Esophagus mucosa (tissue), 1 donor: Measurements from ENCODE around the gene MAGEC2. TPM values are rescaled to one million over a fixed set of nuclear protein-coding genes. Genes with fewer than 3 reads are reported as not detected.

Source experiments
- ATAC-seq: fragments of 200-7000 bp; cut with Tn5 transposase; one replicate; pipeline ENCODE4 v1.9.1; 2020
- total RNA-seq: library from RNA; stranded (reverse); gene quantifications from one replicate; pipeline ENCODE4 v1.2.4, GENCODE V29; 2023
- donor health status: DM: yes; HTN: yes; CAD: no.

Gene MAGEC2, protein sequence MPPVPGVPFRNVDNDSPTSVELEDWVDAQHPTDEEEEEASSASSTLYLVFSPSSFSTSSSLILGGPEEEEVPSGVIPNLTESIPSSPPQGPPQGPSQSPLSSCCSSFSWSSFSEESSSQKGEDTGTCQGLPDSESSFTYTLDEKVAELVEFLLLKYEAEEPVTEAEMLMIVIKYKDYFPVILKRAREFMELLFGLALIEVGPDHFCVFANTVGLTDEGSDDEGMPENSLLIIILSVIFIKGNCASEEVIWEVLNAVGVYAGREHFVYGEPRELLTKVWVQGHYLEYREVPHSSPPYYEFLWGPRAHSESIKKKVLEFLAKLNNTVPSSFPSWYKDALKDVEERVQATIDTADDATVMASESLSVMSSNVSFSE
- not detected for total RNA-seq

DNA sequence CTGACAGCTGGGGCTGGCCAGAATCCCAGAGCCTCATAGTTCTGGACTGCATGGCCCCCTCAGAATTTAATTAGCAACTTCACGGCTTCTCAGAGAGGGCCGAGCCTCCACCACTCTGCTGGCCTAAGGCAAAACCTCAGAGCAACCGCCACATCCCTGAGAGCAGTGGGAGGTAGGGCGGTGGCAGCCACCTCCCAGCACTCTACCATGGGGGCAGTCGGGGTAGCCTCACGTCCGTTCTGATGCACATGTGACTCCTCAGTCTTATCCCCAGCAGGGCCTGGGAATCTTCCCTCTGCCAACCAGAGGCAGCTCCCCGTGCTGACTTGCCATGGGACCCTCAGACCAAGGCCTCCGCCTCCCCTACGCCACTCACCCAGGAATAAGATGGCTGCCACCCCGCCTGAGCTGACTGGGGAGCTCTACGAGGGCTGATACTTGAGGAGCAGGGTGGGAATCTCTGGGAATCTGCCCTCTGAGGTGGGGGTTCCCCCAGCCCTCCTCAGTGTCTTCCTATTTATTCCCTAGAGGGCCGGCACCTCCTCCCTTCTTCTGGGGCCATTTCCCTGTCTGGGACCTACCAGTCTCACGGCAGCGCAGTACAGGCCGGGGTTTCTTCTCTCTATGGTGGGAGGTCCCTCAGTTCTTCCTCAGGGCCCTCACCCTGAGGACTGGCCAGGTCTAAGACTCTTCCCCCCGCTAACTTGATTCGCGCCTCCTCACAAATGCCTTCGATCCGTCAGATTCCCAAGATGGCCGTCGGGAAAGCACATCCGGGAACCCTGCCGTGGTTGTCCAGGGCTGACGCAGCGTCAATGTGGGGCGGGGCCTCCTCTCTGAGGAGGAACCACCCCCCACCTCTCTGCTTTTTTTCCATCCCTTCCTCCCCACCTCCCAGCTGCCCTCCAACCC is at the start of gene MAGEC2:
Gene MAGEC2 (minus strand): TSS at position 769 of the 912 bp plus-strand sequence. CDS start 1,303 bp downstream, outside the sequence.
- ATAC-seq: no peak

DNA sequence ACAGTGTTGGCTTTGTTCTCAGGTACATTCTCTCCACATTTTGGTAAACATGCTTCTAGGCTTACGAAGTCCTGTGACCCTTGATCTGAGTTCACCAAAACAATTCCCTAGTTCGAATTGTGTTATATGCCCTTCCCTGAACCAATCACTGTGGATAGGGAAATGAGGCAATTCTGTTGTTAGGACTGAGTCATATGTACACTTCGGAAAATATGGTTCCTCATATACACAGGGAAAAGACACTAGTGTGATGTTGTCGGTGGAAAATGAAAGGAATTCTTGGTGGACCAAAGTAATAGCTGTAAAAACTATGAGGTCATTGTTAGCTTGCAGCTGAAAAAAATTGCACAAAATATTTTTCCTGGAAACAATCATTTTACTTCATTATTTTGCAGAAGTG is 46.6 kb upstream of the MAGEC2 start:
- ATAC-seq: peak; percentile 49

DNA sequence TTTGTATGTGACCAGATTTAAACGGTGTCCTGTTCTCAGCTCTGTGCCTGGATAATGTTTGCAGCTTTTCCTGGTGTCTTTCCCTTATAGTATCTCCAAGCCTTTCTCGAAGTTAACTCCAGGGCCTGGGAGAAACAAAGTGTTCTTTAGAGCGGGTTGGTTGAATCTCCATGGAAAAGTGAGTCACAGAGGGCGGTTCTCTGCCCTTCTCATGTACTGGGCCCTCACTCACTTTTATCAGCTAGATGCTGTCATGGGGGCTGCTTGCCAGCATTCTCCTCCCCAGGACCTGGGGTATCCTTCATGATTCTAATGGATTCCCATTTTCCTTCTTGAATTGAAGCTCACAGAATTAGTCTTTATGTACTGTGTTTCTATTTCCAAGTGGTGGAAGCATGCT is 46.1 kb upstream of the MAGEC2 start:
- no peak for ATAC-seq

DNA sequence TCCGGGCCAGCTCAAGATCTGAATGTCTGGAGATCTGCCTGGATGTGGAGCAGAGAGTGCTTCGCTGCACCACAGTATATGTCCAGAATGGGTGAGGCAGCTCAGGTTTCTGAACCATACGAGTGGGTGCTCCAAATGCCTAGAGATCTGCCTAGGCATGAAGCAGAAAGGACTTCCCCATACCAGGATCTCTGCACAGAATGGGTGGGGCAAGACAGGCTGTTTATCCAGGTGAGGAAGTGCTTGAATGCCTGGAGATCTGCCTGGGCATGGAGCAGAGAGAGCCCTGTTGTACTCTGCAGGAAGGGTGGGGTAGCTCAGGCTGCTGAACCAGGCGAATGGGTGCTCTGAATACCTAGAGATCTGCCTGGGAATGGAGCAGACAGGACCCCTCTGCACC is 45.4 kb upstream of the MAGEC2 start:
- ATAC-seq: peak; percentile 94

DNA sequence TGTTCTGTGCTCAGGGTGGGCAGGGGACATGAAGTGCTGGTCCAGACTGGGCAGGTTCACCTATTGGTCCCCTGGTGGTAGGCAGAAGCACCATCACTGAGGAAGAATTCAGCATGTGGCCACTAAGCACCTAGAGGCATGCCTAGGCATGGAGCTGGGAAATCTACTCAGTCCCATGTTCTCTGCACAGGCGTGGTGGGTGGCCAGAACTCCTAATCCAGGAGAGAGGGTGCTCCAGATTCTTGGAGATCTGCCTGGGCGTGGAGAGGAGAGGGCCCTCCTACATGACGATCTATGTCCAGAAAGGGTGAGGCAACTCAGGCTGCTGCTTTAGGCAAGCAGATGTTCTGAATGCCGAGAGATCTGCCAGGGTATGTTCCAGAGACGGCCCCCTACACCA is 44.6 kb upstream of the MAGEC2 start:
- peak; percentile 64 for ATAC-seq

DNA sequence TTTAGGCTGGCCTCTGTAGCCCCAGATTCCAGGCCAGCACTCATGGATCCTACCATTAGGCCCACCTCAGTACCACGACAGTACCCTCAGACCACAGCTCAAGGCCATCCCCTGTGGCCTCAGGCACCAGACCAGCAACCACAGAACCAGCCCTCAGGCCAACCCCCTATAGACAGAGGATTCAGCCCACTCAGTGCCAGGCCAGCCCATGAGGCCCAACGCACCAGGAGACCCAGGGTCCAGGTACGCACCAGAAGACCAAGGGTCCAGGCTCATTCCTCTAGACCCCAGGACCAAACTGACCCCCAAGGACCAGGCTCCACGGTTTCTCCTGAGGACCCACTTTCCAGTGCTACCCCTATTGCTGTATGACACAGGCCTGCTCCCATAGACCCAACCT is 39.5 kb upstream of the MAGEC2 start:
- no peak for ATAC-seq

DNA sequence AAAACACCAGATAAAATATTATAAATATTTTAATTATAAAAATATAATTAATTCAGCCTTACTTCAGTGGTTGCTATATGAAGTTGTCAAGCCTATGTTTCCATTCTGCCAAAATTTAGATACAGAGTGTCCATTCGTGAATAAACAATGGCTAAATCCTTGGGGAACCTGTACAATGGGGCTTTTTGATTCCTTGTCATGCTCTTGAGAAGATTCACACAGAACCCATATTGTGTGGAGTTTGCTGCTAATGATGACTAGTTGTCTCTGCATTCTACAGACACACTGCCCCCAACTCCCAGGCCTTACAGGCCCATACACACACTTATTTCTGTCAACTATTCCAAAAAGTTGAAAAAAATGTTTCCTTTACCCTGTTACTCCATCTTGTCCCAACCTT is 33.4 kb upstream of the MAGEC2 start:
- ATAC-seq: no peak

DNA sequence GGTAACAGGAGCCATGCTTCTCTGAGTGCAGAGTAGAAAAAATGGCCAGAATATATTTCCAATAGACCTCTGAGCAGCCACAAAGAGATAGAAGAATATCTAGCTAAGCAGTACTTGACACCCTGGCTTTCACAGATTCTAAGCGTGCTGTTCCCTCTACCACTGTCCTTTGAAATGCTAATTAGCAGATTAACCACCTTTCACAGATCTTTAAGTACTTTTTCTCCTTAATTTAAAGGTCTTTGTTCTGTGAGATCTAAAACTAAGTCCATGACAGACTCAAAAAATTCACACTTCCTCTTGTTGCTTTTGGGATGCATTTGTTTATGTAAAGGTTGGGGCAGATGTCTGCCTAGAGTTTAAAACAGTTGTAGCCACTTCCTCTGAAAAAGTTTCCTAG is 28.3 kb upstream of the MAGEC2 start:
- no peak for ATAC-seq

DNA sequence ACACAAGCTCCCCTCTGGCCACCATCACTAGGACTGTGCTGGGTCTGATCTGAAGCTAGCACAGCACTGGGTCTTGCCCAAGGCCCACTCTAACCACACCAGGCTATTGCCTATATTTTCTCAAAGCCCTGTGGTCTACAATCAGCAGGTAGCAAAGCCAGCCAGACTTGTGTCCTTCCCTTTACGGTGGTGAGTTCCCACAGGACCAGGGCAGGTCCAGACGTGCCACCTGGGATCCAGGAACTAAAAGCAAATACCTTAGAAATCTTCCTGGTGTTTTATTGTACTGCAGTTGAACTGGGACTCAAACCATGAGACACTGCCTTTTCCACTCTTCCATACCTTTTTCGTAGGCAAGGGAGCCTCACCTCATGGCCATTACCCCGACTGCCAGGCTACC is 9.0 kb upstream of the MAGEC2 start:
- ATAC-seq: peak; percentile 42

DNA sequence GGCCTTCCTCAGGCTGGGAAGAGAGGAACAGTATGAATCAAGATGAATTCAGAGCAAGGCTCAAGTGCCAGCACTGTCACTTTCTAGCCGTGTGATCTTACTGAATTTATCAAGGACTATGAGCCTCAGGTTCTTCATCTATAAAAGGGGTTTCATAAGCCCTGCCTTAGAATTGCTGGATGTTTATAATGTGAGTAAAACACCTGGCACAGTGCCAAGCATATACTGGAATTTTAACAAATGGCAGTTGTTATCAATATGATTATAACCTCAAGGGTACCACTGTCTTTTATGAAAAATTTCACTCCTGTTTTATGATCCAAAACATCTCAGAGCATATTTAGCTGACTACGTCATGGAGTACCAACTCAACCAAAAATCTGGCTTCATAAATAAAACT is 4.0 kb downstream of the MAGEC2 start:
- no peak for ATAC-seq

DNA sequence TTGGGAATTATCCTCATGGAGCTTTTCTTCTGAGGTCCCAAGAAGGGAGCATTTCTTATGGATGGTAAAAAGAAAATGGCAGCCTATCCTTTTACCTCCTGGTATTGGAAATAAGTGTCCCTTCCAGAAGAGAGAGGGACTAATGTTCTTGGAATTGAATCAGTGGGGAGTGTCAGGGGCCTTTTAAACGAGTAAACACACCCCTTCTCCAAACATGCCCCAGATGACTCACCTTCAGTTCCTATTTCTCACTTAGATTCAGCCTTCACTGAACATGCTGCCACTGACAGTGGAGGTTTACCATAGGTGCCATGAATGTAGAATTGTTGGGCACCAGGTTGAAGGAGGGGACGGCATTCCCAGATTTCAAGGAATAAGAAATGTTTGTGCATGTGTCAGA is 19.0 kb downstream of the MAGEC2 start:
- ATAC-seq: no peak

DNA sequence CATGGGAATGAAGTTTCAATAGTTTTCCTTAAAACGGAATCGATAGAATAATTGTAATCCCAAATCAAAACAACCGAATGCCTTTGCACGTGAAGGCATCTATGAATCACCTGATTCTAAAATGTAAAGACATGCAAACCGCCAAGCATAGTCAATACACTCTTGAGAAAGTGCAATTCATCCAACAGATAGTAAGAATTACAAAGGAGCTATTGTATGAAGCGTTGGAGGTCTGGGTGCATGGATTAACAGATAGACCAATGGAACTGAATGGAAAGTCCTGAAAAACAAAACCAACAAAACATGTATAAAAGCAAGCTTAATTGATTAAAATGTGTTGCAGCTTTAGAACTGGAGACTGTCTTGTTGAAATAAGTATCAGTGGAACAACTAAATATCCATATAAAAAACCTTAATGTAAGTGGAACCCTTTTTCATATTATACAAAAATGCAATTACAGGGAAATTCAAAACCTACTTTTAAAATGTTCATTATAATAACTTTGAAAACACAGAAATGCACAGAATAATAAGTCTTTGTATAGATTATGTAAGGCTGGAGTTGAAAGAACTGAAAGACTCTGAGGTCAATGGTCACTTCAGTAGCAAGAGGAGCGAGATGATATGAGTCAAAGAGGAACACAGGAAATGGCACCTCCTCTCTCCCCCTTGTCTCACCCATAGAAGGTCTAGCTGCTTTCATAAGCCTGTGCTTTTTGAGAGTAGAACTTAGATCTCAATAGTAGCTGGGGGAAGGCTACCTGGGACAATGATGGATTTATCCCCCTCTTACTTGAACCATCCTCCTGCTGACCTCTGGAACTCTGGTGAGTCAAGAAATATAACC is 20.1 kb downstream of the MAGEC2 start:
- ATAC-seq: no peak

DNA sequence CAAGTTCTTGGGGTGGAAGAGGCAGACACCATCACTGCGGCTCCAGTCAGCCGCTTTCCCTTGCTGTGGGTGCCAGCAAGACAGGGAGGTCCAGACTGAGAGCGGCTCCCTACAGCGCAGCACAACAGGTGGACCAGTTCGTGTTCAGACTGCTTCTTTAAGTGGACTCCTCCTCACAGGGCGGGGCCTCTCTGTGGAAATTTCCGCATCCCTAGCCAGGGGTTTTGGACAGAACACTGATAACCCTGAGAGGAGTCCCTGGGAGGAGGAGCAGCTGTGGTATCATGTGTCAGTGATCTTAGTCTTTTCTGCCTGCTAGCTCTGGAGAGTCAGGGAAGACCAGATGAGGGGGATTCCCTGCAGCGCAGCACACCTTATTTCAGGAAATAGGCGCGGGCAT is 48.5 kb downstream of the MAGEC2 start:
- ATAC-seq: no peak
